Right lobe of liver (tissue), 4 donors: Measurements from ENCODE around the gene LHB.

Experiments
- CTCF ChIP-seq, 4 donors: fragments of 200-600 bp in 3 of 4; fragments of 450-650 bp in 1 of 4; IDR thresholded peaks; one replicate each; pipeline versions ENCODE4 v1.5.1 to v1.8.0; 2016 to 2022; ENCODE audit warnings: antibody characterized with exemption in 4 of 4, mild to moderate bottlenecking in 2 of 4
- POLR2A ChIP-seq: fragments of 450-650 bp; IDR thresholded peaks from one replicate; pipeline ENCODE4 v1.6.1; 2017; ENCODE audit warnings: antibody characterized with exemption, mild to moderate bottlenecking
- donor health status: DM: no; HTN: no; CAD: no.
- donor health status: DM: no; HTN: no; CAD: no.
- donor health status: DM: no; HTN: yes; CAD: no.

GRCh38 chr19:49004964-49005614 is 11.8 kb downstream of the LHB start:
- TF ChIP-seq CTCF (IDR thresholded peaks at IDR 0.05) (no peak), POLR2A (no peak)
